Coronary artery (tissue), 2 donors: ENCODE data around the gene GOLGA2.

Source experiments
- DNase-seq: peaks from one replicate; pipeline ENCODE4 v3.0.0-alpha.2; 2017; ENCODE audit warnings: low spot score
- H3K27ac ChIP-seq, 2 donors: fragments of 200-600 bp; sonication (generic); one replicate each; pipeline ENCODE4 v1.5.1; 2016 to 2019
- H3K4me3 ChIP-seq: fragments of 200-600 bp; sonication (generic); 2 replicates; pipeline ENCODE4 v1.5.1; 2016; ENCODE audit warnings: mild to moderate bottlenecking, moderate library complexity
- CTCF ChIP-seq: fragments of 200-600 bp; sonication (generic); IDR thresholded peaks from one replicate; pipeline ENCODE4 v1.5.1; 2019; ENCODE audit warnings: antibody characterized with exemption

GOLGA2 gene

DNA sequence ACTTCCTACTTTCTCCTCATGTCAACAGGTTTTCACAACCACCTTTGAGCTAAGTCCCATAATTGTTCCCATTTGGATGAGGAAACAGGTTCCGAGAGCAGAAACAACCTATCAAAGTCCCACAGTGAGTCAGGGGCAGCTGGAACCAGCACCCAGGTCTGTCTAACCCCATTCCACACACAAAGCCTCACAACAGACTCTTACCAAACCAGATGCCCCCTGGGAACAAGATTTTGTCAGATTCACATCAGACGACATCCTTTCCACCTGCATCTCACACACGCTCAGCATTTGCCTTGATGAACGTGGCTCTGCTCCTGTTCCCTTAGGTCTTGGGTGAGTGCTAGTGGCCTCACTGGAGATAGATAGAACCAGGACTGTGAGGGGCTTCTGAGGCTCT, 17.3 kb upstream of the GOLGA2 start:
- no peak overlapping the region for H3K4me3 ChIP-seq
- no peak for TF ChIP-seq CTCF
- DNase-seq: no peak
- H3K27ac ChIP-seq: no peak overlapping the region

DNA sequence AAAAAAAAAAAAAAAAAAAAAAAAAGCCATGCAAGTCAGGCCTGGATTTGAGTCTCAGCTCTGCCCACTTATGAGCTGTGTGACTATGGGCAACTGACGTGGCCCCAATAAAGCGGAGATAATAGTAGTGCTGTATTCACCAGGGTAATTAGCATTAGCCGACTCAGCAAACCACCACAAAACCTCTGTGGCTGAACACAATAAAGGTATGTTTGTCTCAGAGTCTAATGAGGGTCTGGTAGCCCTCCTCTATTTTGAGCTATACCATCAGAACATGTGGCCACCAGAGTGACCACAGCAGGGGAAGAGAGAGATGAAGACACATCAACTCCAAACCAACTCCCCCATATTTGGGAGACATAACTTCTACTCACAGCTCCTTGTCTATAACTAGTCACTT, 16.2 kb upstream of the GOLGA2 start:
- H3K4me3 ChIP-seq: no peak overlapping the region
- H3K27ac ChIP-seq: no peak overlapping the region
- TF ChIP-seq CTCF: no peak
- DNase-seq: no peak

GRCh38 chr9:128288273-128289004, 12.6 kb upstream of the GOLGA2 start:
- no peak overlapping the region for H3K27ac ChIP-seq
- no peak for TF ChIP-seq CTCF

GRCh38 chr9:128286440-128286839, 10.6 kb upstream of the GOLGA2 start:
- Histone ChIP-seq H3K4me3 (no peak overlapping the region), H3K27ac (no peak overlapping the region)
- DNase-seq: no peak
- no peak for TF ChIP-seq CTCF

More at GRCh38 chr9:128288273-128289004, 12.6 kb upstream of the GOLGA2 start:
- no peak for DNase-seq
- no peak overlapping the region for H3K4me3 ChIP-seq

- no peak for TF ChIP-seq CTCF
- Histone ChIP-seq H3K4me3 (no peak overlapping the region), H3K27ac (no peak overlapping the region)
- no peak for DNase-seq
These were observed 9.4 kb upstream of the GOLGA2 start for GRCh38 chr9:128285033-128285784.

DNA sequence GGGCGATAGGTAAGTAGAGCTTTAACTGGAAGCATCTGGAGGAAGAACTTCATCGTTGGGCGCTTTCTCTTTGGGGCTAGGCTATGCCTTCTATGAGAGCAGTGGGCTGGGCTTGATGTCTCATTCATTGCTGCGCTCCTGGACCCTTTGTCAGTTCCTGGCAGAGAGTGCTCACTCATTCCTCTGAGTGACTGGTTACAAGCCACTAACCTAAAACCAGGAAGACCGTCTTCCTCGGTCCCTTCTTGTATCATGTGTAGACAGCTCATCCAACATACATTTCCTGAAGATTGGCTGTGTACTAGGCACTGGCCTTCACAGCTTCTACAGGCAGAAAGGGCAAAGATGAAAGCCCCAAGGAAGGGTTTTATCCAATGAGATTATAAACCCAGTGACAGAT, 6.7 kb upstream of the GOLGA2 start:
- H3K4me3 ChIP-seq: no peak overlapping the region
- TF ChIP-seq CTCF: no peak
- DNase-seq: no peak

More for the DNA sequence above, 6.7 kb upstream of the GOLGA2 start:
- H3K27ac ChIP-seq: no peak overlapping the region
